Measurements from ENCODE around the gene MYO3B. TPM values are rescaled to one million over a fixed set of nuclear protein-coding genes. Genes with fewer than 3 reads are reported as not detected.

MYO3B gene
- total RNA-seq, 1 donor from 2014 or later: 27.3 TPM

GRCh38 chr2:170155723-170156253, 22.2 kb upstream of the MYO3B start:
- Histone ChIP-seq H3K27me3 (no peaks in the 10 kb centered on the region), H3K9me3 (ENCODE audit: low read depth) (no peaks in the 10 kb centered on the region), H3K9ac (no peak overlapping the region), H3K79me2 (ENCODE audit: low read depth) (no peaks in the 10 kb centered on the region), H4K20me1 (ENCODE audit: low read depth) (no peaks in the 10 kb centered on the region), H3K27ac (no peak overlapping the region), H3K36me3 (no peaks in the 10 kb centered on the region), H3F3A (ENCODE audit: low read depth) (peaks cover 11% of the 10 kb centered on the region), H3K4me1 (peaks cover 12% of the 10 kb centered on the region), H2AFZ (replicated peaks) (no peak overlapping the region), H3K4me3 (no peak overlapping the region), H3K4me2 (peak overlapping the region; percentile 28)
- TF ChIP-seq CTCF (IDR thresholded peaks at IDR 0.05) (no peak), EZH2phosphoT487 (IDR thresholded peaks at IDR 0.05) (no peak), EZH2 (IDR thresholded peaks at IDR 0.05) (no peak)
- DNase-seq (ENCODE audit: low spot score): no peak
- Mint-ChIP-seq H3K9me3 (peaks cover 15% of the 10 kb centered on the region), H3K27me3 (ENCODE audit: insufficient read depth, low read depth) (peaks cover 6% of the 10 kb centered on the region), H3K36me3 (no peaks in the 10 kb centered on the region), H3K27ac (peak overlapping the region; percentile 25), H3K4me3 (no peak overlapping the region), H3K4me1 (peaks cover 23% of the 10 kb centered on the region)

- no peak for DNase-seq (ENCODE audit: low spot score)
- H3K79me2 ChIP-seq (ENCODE audit: low read depth): no peaks in the 10 kb centered on the region
- no peak overlapping the region for H3K27ac Mint-ChIP-seq
- H3K27ac ChIP-seq: no peak overlapping the region
- no peak for TF ChIP-seq CTCF (IDR thresholded peaks at IDR 0.05)
- TF ChIP-seq EZH2phosphoT487 (IDR thresholded peaks at IDR 0.05): no peak
- TF ChIP-seq EZH2 (IDR thresholded peaks at IDR 0.05): no peak
- H3K4me2 ChIP-seq: no peak overlapping the region
- H3K36me3 ChIP-seq: no peaks in the 10 kb centered on the region
- peaks cover 15% of the 10 kb centered on the region for H3K9me3 Mint-ChIP-seq
- peak overlapping the region; percentile 29 for H2AFZ ChIP-seq (replicated peaks)
- no peak overlapping the region for H3K4me3 ChIP-seq
- H3K27me3 Mint-ChIP-seq (ENCODE audit: insufficient read depth, low read depth): peaks cover 6% of the 10 kb centered on the region
- H3K4me1 ChIP-seq: peaks cover 12% of the 10 kb centered on the region
- H3F3A ChIP-seq (ENCODE audit: low read depth): peaks cover 11% of the 10 kb centered on the region
- no peaks in the 10 kb centered on the region for H4K20me1 ChIP-seq (ENCODE audit: low read depth)
- no peaks in the 10 kb centered on the region for H3K27me3 ChIP-seq
- H3K4me1 Mint-ChIP-seq: peaks cover 20% of the 10 kb centered on the region
- H3K4me3 Mint-ChIP-seq: no peak overlapping the region
- H3K9me3 ChIP-seq (ENCODE audit: low read depth): no peaks in the 10 kb centered on the region
- no peaks in the 10 kb centered on the region for H3K36me3 Mint-ChIP-seq
- no peak overlapping the region for H3K9ac ChIP-seq
Observed at GRCh38 chr2:170156592-170156991, 21.4 kb upstream of the MYO3B start.

- Mint-ChIP-seq H3K9me3 (peaks cover 14% of the 10 kb centered on the region), H3K36me3 (no peaks in the 10 kb centered on the region), H3K27me3 (ENCODE audit: insufficient read depth, low read depth) (peaks cover 6% of the 10 kb centered on the region), H3K4me3 (no peak overlapping the region), H3K4me1 (peaks cover 22% of the 10 kb centered on the region), H3K27ac (no peak overlapping the region)
- Histone ChIP-seq H3K4me1 (peaks cover 12% of the 10 kb centered on the region), H3K9me3 (ENCODE audit: low read depth) (no peaks in the 10 kb centered on the region), H3K79me2 (ENCODE audit: low read depth) (no peaks in the 10 kb centered on the region), H3K9ac (no peak overlapping the region), H2AFZ (replicated peaks) (peak overlapping the region; percentile 29), H3K4me3 (no peak overlapping the region), H3K27ac (no peak overlapping the region), H4K20me1 (ENCODE audit: low read depth) (no peaks in the 10 kb centered on the region), H3K4me2 (no peak overlapping the region), H3F3A (ENCODE audit: low read depth) (peaks cover 11% of the 10 kb centered on the region), H3K27me3 (no peaks in the 10 kb centered on the region), H3K36me3 (no peaks in the 10 kb centered on the region)
- TF ChIP-seq EZH2phosphoT487 (IDR thresholded peaks at IDR 0.05) (no peak), CTCF (IDR thresholded peaks at IDR 0.05) (no peak), EZH2 (IDR thresholded peaks at IDR 0.05) (no peak)
- DNase-seq (ENCODE audit: low spot score): no peak
Observed at GRCh38 chr2:170157025-170157684, 20.8 kb upstream of the MYO3B start.
